ENCODE results near the gene MYO10. TPM values are rescaled to one million over a fixed set of nuclear protein-coding genes. Genes with fewer than 3 reads are reported as not detected.

Gene MYO10
- polyA plus RNA-seq, 3 donors: 0.23 to 1.1 (median 0.35) TPM

GRCh38 chr5:16742938-16743337, 193.2 kb downstream of the MYO10 start:
- peaks cover 2 to 3% of the 10 kb centered on the region in 2 donors for H3K27me3 ChIP-seq (ENCODE audit: control insufficient read depth in 2 of 2, insufficient read depth in 2 of 2, low read length in 2 of 2)
- H4K20me1 ChIP-seq (ENCODE audit: insufficient read depth, low read length): no peaks in the 10 kb centered on the region
- no peak overlapping the region for H3K27ac ChIP-seq (ENCODE audit: low read depth in 1 of 2, low read length in 2 of 2)
- WGBS (ENCODE audit: insufficient coverage): 91% methylated on average over 1 of the region's 5 CpGs
- no peaks in the 10 kb centered on the region for H3K79me2 ChIP-seq (ENCODE audit: insufficient read depth, low read length)
- H2AFZ ChIP-seq (ENCODE audit: insufficient read depth, low read depth, low read length, poor library complexity, severe bottlenecking): no peak overlapping the region
- Mint-ChIP-seq H3K4me3 (no peak overlapping the region), H3K36me3 (no peaks in the 10 kb centered on the region), H3K9me3 (peaks cover 0 to 2% (median 0%) of the 10 kb centered on the region in 7 donors), H3K4me1 (no peaks in the 10 kb centered on the region), H3K27me3 (ENCODE audit: low read depth in 3 of 3) (peaks cover 6 to 21% (median 7%) of the 10 kb centered on the region in 3 donors), H3K27ac (no peak overlapping the region)
- no peak overlapping the region for H3K9ac ChIP-seq (ENCODE audit: insufficient read depth, low read length, poor library complexity, severe bottlenecking)
- no peak overlapping the region for H3K4me2 ChIP-seq (replicated peaks; ENCODE audit: extremely low read depth, low read length, poor library complexity, severe bottlenecking)
- DNase-seq: no peak
- H3K9me3 ChIP-seq (replicated peaks in 1 of 2; ENCODE audit: control insufficient read depth in 1 of 2, insufficient read depth in 1 of 2, low read length in 2 of 2): no peaks in the 10 kb centered on the region
- H3K36me3 ChIP-seq (replicated peaks in 1 of 2; ENCODE audit: control insufficient read depth in 1 of 2, insufficient read depth in 2 of 2, low read length in 2 of 2): no peaks in the 10 kb centered on the region
- TF ChIP-seq CTCF (IDR thresholded peaks at IDR 0.05): no peak
- intact Hi-C loops (cut with micrococcal nuclease): no loop called here
- no peaks in the 10 kb centered on the region for H3K4me1 ChIP-seq (ENCODE audit: control insufficient read depth in 1 of 2, insufficient read depth in 2 of 2, low read length in 2 of 2)
- no peak overlapping the region for H3K4me3 ChIP-seq (replicated peaks in 1 of 3; ENCODE audit: low read depth in 2 of 3, low read length in 3 of 3)

- H4K20me1 ChIP-seq (ENCODE audit: insufficient read depth, low read length): no peaks in the 10 kb centered on the region
- no peak overlapping the region for H3K4me3 ChIP-seq (replicated peaks in 1 of 3; ENCODE audit: low read depth in 2 of 3, low read length in 3 of 3)
- H3K4me1 ChIP-seq (ENCODE audit: control insufficient read depth in 1 of 2, insufficient read depth in 2 of 2, low read length in 2 of 2): no peaks in the 10 kb centered on the region
- no peak overlapping the region for H3K4me3 Mint-ChIP-seq
- intact Hi-C loops (cut with micrococcal nuclease): no loop called here
- no CpG with 5 or more reads among the region's 11 CpGs for WGBS (ENCODE audit: insufficient coverage)
- H3K36me3 ChIP-seq (replicated peaks in 1 of 2; ENCODE audit: control insufficient read depth in 1 of 2, insufficient read depth in 2 of 2, low read length in 2 of 2): no peaks in the 10 kb centered on the region
- no peaks in the 10 kb centered on the region for H3K79me2 ChIP-seq (ENCODE audit: insufficient read depth, low read length)
- no peaks in the 10 kb centered on the region for H3K4me1 Mint-ChIP-seq
- no peak for TF ChIP-seq CTCF (IDR thresholded peaks at IDR 0.05)
- no peak overlapping the region for H2AFZ ChIP-seq (ENCODE audit: insufficient read depth, low read depth, low read length, poor library complexity, severe bottlenecking)
- H3K27me3 ChIP-seq (ENCODE audit: control insufficient read depth in 2 of 2, insufficient read depth in 2 of 2, low read length in 2 of 2): peaks cover 2 to 3% of the 10 kb centered on the region in 2 donors
- H3K9me3 ChIP-seq (replicated peaks in 1 of 2; ENCODE audit: control insufficient read depth in 1 of 2, insufficient read depth in 1 of 2, low read length in 2 of 2): no peaks in the 10 kb centered on the region
- no peak overlapping the region for H3K27ac Mint-ChIP-seq
- H3K27me3 Mint-ChIP-seq (ENCODE audit: low read depth in 3 of 3): peaks cover 6 to 21% (median 7%) of the 10 kb centered on the region in 3 donors
- no peaks in the 10 kb centered on the region for H3K36me3 Mint-ChIP-seq
- no peak overlapping the region for H3K4me2 ChIP-seq (replicated peaks; ENCODE audit: extremely low read depth, low read length, poor library complexity, severe bottlenecking)
- peaks cover 0 to 3% (median 0%) of the 10 kb centered on the region in 7 donors for H3K9me3 Mint-ChIP-seq
- H3K9ac ChIP-seq (ENCODE audit: insufficient read depth, low read length, poor library complexity, severe bottlenecking): no peak overlapping the region
- no peak for DNase-seq
- H3K27ac ChIP-seq (ENCODE audit: low read depth in 1 of 2, low read length in 2 of 2): no peak overlapping the region
Observed at GRCh38 chr5:16740811-16741392, 195.2 kb downstream of the MYO10 start.
